Amniotic stem cell (primary cell): ENCODE results near the gene TAF11L3.
"Not testable (repeated sequence)": the region's sequence is repeated elsewhere in the genome, so short reads cannot be mapped to it uniquely, and the experiment has no call there.

Experiments
- DNase-seq: peaks from one replicate; lab custom pipeline; 2025; lab: John Stamatoyannopoulos, UW

Gene TAF11L3

GRCh38 chr5:17518067-17518466 is at the start of gene TAF11L3:
TSS of gene TAF11L3 (plus strand) at chr5:17518367.
- DNase-seq = not testable (repeated sequence)

DNA sequence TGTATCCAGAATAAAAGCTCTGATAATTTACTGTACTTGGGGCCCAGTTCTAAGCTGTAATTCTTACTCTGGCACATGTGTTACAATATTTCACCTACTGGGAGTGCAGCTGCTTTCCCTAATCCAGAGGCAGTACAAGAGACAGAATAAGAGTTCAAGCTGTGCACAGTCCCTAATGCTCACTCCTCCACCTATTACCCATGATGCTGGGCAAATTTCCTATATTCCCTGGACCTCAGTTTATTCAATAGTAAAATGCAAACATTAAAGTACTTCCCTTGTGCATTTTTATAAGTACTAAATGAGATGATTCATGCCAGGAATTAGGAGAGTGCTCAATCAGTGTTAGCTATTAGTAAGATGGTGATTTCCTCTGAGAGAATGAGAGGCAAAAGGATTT is 48.1 kb upstream of the TAF11L3 start:
- DNase-seq = no peak

DNA sequence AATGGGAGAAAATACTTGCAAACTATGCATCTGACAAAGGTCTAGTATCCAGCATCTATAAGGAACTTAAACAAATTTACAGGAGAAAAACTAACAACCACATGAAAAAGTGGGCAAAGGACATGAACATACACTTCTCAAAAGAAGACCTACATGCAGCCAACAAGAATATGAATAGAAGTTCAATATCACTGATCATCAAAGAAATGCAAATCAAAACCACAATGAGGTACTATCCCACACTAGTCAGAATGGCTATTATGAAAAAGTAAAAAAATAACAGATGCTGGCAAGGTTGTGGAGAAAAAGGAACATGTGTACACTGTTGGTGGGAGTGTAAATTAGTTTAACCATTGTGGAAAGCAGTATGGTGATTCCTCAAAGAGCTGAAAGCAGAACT is 43.1 kb upstream of the TAF11L3 start:
- not testable (repeated sequence) for DNase-seq

DNA sequence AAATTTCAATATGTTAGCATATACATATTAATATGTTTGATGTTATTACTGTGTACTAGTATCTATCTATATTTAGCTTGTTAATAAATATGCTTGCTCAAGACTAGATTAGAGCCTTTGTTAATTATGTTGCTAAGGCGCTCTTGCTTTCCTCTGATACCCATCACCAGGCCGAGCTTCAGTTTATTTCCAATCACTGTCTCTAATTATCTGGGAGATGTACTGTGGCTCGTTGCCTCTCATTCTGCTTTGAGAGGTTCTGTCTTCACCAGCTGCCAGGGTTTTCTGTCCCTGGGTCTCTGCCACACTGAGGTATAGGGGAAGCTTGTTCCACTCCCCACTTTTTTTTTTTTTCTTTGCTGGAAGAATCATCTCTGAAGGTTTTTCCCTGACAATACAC is 41.1 kb upstream of the TAF11L3 start:
- no peak for DNase-seq

DNA sequence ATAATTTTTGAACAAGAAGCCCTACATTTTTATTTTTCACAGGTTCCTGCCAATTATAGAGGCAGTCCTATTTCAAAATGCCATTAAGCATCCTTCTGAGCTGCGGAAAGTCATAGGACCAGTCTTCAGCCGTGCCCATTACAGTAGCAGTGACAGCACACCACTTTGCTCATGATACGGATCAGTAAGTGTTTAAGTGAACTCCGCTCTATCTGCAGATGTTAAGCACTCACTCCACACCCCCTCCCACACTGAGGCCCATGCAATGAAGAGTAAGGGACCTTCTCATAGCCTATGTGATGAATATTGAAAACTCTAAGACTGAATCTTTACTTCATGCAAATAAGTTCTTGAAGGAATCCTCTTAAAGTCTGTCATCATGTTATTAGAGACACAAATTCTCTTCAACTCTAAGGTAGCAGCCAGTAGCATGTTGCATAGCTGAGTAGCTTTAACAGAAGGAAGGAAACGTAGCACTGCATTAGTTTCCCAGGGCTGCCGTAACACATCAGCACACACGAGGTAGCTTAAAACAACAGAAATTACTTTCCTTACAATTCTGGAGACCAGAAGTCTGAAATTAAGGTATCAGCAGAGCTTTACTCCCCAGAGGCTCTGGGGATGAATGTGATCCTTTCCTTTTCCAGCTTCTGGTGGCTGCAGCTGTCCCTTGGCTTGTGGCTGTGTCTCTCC is 40.4 kb upstream of the TAF11L3 start:
- no peak for DNase-seq

GRCh38 chr5:17481378-17481777 is 36.8 kb upstream of the TAF11L3 start:
- DNase-seq = no peak

- DNase-seq = no peak
Observed at GRCh38 chr5:17482790-17483189, 35.4 kb upstream of the TAF11L3 start.

GRCh38 chr5:17486464-17487173 is 31.5 kb upstream of the TAF11L3 start:
- not testable (repeated sequence) for DNase-seq

DNA sequence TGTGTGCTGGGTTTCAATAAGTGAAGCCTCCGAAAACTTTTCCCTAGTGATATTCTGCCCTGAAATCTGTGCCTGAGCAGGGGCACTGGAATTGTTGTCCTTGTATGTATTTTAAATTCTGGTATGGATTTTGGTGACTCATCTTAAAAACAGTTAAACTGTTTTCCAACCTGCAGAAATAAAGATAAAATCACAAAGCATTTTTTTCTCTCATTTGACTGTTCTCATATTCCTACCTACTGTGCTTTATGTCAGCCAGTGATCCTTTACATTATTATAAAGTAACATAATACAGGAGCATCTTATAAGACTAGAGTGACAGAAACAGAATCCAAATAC is 31.0 kb upstream of the TAF11L3 start:
- DNase-seq = no peak

GRCh38 chr5:17491257-17491656 is 26.9 kb upstream of the TAF11L3 start:
- DNase-seq = not testable (repeated sequence)

DNA sequence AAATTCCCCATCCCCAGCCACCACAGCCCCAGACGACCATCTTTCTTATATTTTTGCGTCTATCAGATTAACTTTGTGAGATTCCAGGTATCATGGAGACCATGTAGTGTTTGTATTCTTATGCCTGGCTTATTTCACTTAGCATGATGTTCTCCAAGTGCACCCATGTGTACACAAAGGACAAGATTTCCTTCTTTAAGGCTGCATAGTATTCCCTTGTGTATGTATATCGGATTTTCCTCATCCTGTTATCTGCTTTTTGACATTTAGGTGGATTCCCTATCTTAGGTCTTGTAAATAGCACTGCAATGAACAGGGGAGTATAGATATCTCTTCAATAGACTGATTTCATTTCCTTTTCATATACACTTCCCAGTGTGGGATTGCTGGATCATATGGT is 25.4 kb upstream of the TAF11L3 start:
- DNase-seq = no peak

GRCh38 chr5:17497446-17497845 is 20.7 kb upstream of the TAF11L3 start:
- no peak for DNase-seq

GRCh38 chr5:17497931-17498330 is 20.2 kb upstream of the TAF11L3 start, which contains the start of gene TAF11L2:
TSS of gene TAF11L2 (plus strand) at chr5:17498231.
- not testable (repeated sequence) for DNase-seq

- DNase-seq = no peak
Observed at GRCh38 chr5:17511775-17512325, 6.3 kb upstream of the TAF11L3 start.

- not testable (repeated sequence) for DNase-seq
Observed at GRCh38 chr5:17517526-17517925, 641 bp upstream of the TAF11L3 start.

GRCh38 chr5:17519508-17519907 is 1.3 kb downstream of the TAF11L3 start:
- DNase-seq = not testable (repeated sequence)

DNA sequence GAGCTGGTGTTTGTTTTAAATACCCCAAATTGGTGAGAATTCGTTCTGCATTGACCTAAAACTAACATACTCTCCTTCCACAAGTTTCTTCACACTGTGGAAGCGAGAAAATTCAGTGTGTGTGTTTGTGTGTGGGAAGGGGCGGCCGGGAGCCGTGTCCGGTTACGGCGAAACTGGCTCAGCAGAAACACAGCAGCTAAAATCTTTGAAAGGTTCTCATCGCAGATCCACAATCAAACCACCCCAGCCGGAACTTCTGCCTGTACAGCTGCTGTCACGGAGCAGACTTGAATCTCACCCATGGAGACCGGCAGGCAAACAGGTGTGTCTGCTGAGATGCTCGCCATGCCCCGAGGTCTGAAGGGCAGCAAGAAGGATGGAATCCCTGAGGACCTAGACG is 3.3 kb downstream of the TAF11L3 start, which contains the start of gene TAF11L4:
TSS of gene TAF11L4 (plus strand) at position 301 of the 400 bp plus-strand sequence.
- DNase-seq = not testable (repeated sequence)

DNA sequence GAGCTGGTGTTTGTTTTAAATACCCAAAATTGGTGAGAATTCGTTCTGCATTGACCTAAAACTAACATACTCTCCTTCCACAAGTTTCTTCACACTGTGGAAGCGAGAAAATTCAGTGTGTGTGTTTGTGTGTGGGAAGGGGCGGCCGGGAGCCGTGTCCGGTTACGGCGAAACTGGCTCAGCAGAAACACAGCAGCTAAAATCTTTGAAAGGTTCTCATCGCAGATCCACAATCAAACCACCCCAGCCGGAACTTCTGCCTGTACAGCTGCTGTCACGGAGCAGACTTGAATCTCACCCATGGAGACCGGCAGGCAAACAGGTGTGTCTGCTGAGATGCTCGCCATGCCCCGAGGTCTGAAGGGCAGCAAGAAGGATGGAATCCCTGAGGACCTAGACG is 6.8 kb downstream of the TAF11L3 start, which contains the start of gene TAF11L5:
TSS of gene TAF11L5 (plus strand) at position 301 of the 400 bp plus-strand sequence.
- DNase-seq = not testable (repeated sequence)

DNA sequence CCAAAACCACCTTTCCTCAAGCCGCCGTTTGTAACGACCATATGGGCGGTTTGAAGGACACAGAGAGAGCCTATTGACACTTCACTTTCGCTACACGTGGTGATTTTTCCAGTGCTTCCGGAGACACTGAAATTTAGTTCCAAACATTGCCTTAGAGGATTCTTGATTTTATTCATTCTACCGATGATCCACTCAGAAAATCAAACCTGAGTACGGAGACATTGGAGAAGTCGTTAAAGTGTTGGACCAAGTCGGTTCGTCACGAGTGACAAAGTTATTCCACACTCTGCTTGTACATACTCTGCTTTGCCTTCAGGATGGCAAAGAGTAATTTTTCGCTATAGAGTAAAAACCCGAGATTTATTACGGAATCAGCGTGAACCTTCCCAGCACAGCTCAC is 8.3 kb downstream of the TAF11L3 start:
- DNase-seq = not testable (repeated sequence)

DNA sequence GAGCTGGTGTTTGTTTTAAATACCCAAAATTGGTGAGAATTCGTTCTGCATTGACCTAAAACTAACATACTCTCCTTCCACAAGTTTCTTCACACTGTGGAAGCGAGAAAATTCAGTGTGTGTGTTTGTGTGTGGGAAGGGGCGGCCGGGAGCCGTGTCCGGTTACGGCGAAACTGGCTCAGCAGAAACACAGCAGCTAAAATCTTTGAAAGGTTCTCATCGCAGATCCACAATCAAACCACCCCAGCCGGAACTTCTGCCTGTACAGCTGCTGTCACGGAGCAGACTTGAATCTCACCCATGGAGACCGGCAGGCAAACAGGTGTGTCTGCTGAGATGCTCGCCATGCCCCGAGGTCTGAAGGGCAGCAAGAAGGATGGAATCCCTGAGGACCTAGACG is 10.2 kb downstream of the TAF11L3 start, which contains the start of gene TAF11L6:
TSS of gene TAF11L6 (plus strand) at position 301 of the 400 bp plus-strand sequence.
- DNase-seq = not testable (repeated sequence)
